Omental fat pad (tissue), 4 donors: ENCODE data around the gene ATP13A3. TPM values are rescaled to one million over a fixed set of nuclear protein-coding genes. Genes with fewer than 3 reads are reported as not detected.

Experiments
- ATAC-seq: fragments of 150-250 bp; one replicate; pipeline ENCODE4 v1.9.1; 2016; ENCODE audit warnings: mild to moderate bottlenecking, moderate library complexity; ENCODE audit not compliant: low FRiP score
- DNase-seq: peaks from one replicate; pipeline ENCODE4 v3.0.0-alpha.2; 2019; ENCODE audit warnings: low spot score
- CTCF ChIP-seq, 3 donors: fragments of 450-650 bp; IDR thresholded peaks; one replicate each; pipeline ENCODE4 v1.5.1; 2016 to 2017; ENCODE audit warnings: antibody characterized with exemption in 3 of 3, mild to moderate bottlenecking in 3 of 3, moderate library complexity in 2 of 3
- total RNA-seq, 4 donors: library from RNA; depleted of rRNA; stranded (reverse); fragments of >200 nt; gene quantifications; one replicate each; pipeline ENCODE4 v1.1.0, GENCODE V29; 2016

ATP13A3 gene
- total RNA-seq, 4 donors from 2014 or later: 124 to 638 (median 294) TPM

- ATAC-seq: no peak
- no peak for TF ChIP-seq CTCF (IDR thresholded peaks at IDR 0.05)
- DNase-seq: no peak
Measured at GRCh38 chr3:194508491-194509453, 22.0 kb upstream of the ATP13A3 start.

GRCh38 chr3:194507571-194507970, 20.8 kb upstream of the ATP13A3 start:
- no peak for ATAC-seq
- no peak for DNase-seq
- TF ChIP-seq CTCF (IDR thresholded peaks at IDR 0.05): no peak

GRCh38 chr3:194505791-194506415, 19.1 kb upstream of the ATP13A3 start:
- DNase-seq: no peak
- no peak for ATAC-seq
- no peak for TF ChIP-seq CTCF (IDR thresholded peaks at IDR 0.05)

GRCh38 chr3:194504861-194505260, 18.1 kb upstream of the ATP13A3 start:
- TF ChIP-seq CTCF (IDR thresholded peaks at IDR 0.05): no peak
- DNase-seq (no peak), ATAC-seq (no peak)

GRCh38 chr3:194504146-194504545, 17.3 kb upstream of the ATP13A3 start:
- TF ChIP-seq CTCF (IDR thresholded peaks at IDR 0.05): no peak
- DNase-seq (no peak), ATAC-seq (no peak)

- ATAC-seq (no peak), DNase-seq (no peak)
- no peak for TF ChIP-seq CTCF (IDR thresholded peaks at IDR 0.05)
Measured at GRCh38 chr3:194503081-194503531, 16.3 kb upstream of the ATP13A3 start.
